Body of pancreas (tissue), 4 donors: Measurements from ENCODE around the gene CALHM4.

Experiments
- POLR2A ChIP-seq, 3 donors: fragments of 450-650 bp; IDR thresholded peaks; one replicate each; pipeline ENCODE4 v1.6.1; 2016; ENCODE audit warnings: antibody characterized with exemption in 3 of 3, mild to moderate bottlenecking in 2 of 3
- TF ChIP-seq, protein P1 (sequence below), 7 experiments: fragments of 450-650 bp in 4 of 7; fragments of 200-600 bp in 3 of 7; sonication (generic) in 3 of 7; IDR thresholded peaks; one replicate each; pipeline ENCODE4 v1.5.1; 2016 to 2019; ENCODE audit warnings: antibody characterized with exemption in 7 of 7

DNA sequence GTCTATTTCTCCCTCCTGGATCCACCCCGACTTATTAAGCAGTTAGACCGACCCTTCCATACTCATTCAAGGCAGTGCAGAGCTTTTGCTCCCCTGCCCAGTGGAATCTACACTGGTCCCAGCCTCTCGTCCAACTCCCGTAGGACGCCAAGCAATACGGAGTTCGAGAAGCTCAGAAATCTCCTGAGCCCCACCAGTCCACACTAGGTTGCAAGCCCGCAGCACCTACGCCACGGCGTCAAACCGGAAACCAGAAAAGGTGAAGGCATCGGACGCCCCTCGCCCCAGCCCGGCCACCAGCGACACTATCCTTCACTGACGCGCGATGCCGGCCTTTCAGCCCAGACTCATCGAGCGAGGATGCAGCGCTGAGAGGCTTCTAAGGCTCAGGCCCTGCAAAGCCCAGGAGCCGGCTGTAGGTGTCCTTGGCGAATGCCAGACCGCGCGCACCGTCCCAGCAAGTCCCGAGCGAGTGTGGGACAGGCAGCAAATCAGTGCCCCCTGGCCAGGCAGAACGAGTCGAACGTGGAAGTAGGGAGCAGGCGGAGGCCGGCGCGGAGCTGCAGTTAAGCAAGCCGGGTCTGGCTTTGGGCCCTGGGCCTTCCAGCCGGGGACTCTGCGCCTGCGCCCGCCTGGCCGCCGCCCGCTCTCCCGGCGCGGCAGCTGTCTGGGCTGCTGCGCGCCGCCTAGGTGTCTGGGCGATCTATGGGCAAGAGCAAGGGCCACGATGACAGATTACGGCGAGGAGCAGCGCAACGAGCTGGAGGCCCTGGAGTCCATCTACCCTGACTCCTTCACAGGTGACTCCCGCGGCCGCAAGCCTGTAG, 17.5 kb downstream of the CALHM4 start, which contains the start of gene RWDD1:
- TF ChIP-seq, protein P1, sequence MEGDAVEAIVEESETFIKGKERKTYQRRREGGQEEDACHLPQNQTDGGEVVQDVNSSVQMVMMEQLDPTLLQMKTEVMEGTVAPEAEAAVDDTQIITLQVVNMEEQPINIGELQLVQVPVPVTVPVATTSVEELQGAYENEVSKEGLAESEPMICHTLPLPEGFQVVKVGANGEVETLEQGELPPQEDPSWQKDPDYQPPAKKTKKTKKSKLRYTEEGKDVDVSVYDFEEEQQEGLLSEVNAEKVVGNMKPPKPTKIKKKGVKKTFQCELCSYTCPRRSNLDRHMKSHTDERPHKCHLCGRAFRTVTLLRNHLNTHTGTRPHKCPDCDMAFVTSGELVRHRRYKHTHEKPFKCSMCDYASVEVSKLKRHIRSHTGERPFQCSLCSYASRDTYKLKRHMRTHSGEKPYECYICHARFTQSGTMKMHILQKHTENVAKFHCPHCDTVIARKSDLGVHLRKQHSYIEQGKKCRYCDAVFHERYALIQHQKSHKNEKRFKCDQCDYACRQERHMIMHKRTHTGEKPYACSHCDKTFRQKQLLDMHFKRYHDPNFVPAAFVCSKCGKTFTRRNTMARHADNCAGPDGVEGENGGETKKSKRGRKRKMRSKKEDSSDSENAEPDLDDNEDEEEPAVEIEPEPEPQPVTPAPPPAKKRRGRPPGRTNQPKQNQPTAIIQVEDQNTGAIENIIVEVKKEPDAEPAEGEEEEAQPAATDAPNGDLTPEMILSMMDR (IDR thresholded peaks at IDR 0.05), result peak in 4 of 7 experiments; percentile 27 to 41 (median 32)
- peak; percentile 77 to 91 (median 84) for TF ChIP-seq POLR2A (IDR thresholded peaks at IDR 0.05)
